ENCODE measurements around the gene CDC5L.

GRCh38 chr6:44356487-44356886 lies 31.0 kb upstream of the CDC5L start:
- TF ChIP-seq CTCF (conservative IDR thresholded peaks at IDR 0.05) = no peak
- TF ChIP-seq ZFX (IDR thresholded peaks at IDR 0.05) = no peak

Data from C4-2B (cell line).